PC-3 (cell line): Measurements from ENCODE around the gene LGALS3BP. TPM values are rescaled to one million over a fixed set of nuclear protein-coding genes. Genes with fewer than 3 reads are reported as not detected.

Experiments used
- ATAC-seq: fragments of 200-7000 bp; cut with Tn5 transposase; 2 replicates; pipeline ENCODE4 v1.9.1; 2020; ENCODE audit warnings: mild to moderate bottlenecking, moderate library complexity
- BruUV-seq: library from RNA; stranded (reverse); fragments of 400-500 nt; replicated peaks from 2 replicates; lab custom pipeline; 2021; lab: Mats Ljungman, UMichigan
- CTCF ChIA-PET: fragments of 300-600 bp; sonication (Branson Sonifier 250); formaldehyde crosslinking; loops from one replicate; lab custom pipeline; 2022; ENCODE audit warnings: antibody characterized with exemption; lab: Charles Lee
- POLR2A ChIA-PET: fragments of 300-600 bp; sonication (Branson Sonifier 250); formaldehyde crosslinking; loops from one replicate; lab custom pipeline; 2022; ENCODE audit warnings: antibody characterized with exemption; ENCODE audit not compliant: unreplicated experiment; lab: Charles Lee
- DNase-seq: peaks from one replicate; pipeline ENCODE4 v3.0.0-alpha.2; 2015
- H2AFZ ChIP-seq: fragments of 300-600 bp; sonication (generic); 2 replicates; pipeline ENCODE4 v1.6.0; 2016; ENCODE audit warnings: antibody characterized with exemption, low read length
- H3F3A ChIP-seq: fragments of 300-600 bp; sonication (generic); one replicate; pipeline ENCODE4 v1.6.0; 2017; ENCODE audit warnings: antibody characterized with exemption, low read length, control low read depth, mild to moderate bottlenecking; ENCODE audit not compliant: unreplicated experiment
- H3K27ac ChIP-seq: fragments of 300-600 bp; sonication (generic); 2 replicates; pipeline ENCODE4 v1.5.1; 2016; ENCODE audit warnings: mild to moderate bottlenecking, low read length
- H3K27me3 ChIP-seq: fragments of 300-600 bp; sonication (generic); 2 replicates; pipeline ENCODE4 v1.6.1; 2016; ENCODE audit warnings: low read length, mixed read lengths
- H3K36me3 ChIP-seq: fragments of 300-600 bp; sonication (generic); 2 replicates; pipeline ENCODE4 v1.6.1; 2016; ENCODE audit warnings: low read depth, mixed run types, low read length, mixed read lengths
- H3K4me1 ChIP-seq: fragments of 300-600 bp; sonication (generic); 2 replicates; pipeline ENCODE4 v1.5.1; 2016; ENCODE audit warnings: low read length; ENCODE audit not compliant: insufficient read depth
- H3K4me2 ChIP-seq: fragments of 300-600 bp; sonication (generic); 2 replicates; pipeline ENCODE4 v1.6.0; 2016; ENCODE audit warnings: low read length
- H3K4me3 ChIP-seq: fragments of 300-600 bp; sonication (generic); 2 replicates; pipeline ENCODE4 v1.5.1; 2016; ENCODE audit warnings: mild to moderate bottlenecking, low read length, mixed read lengths
- H3K79me2 ChIP-seq: fragments of 300-600 bp; sonication (generic); 2 replicates; pipeline ENCODE4 v1.6.1; 2017; ENCODE audit warnings: low read length, mixed read lengths
- H3K9ac ChIP-seq: fragments of 300-600 bp; sonication (generic); 2 replicates; pipeline ENCODE4 v1.6.0; 2016; ENCODE audit warnings: mild to moderate bottlenecking, low read length
- H3K9me2 ChIP-seq: fragments of 300-600 bp; sonication (generic); replicated peaks from 2 replicates; pipeline ENCODE4 v1.6.1; 2016; ENCODE audit warnings: mixed run types, low read length, mixed read lengths
- H3K9me3 ChIP-seq: fragments of 300-600 bp; sonication (generic); 2 replicates; pipeline ENCODE4 v1.6.1; 2016; ENCODE audit warnings: low read length, mixed read lengths
- H4K20me1 ChIP-seq: fragments of 300-600 bp; sonication (generic); 2 replicates; pipeline ENCODE4 v1.6.1; 2016; ENCODE audit warnings: low read length, mixed read lengths
- EZH2 ChIP-seq: fragments of 300-600 bp; sonication (generic); IDR thresholded peaks from one replicate; pipeline ENCODE4 v1.6.1; 2017; ENCODE audit warnings: antibody characterized with exemption, mild to moderate bottlenecking, low read length; ENCODE audit not compliant: unreplicated experiment
- EZH2phosphoT487 ChIP-seq: fragments of 300-600 bp; sonication (generic); IDR thresholded peaks from 2 replicates; pipeline ENCODE4 v1.6.1; 2018; ENCODE audit warnings: mild to moderate bottlenecking, antibody characterized with exemption, low read length, borderline replicate concordance
- intact Hi-C: fragments of 100-400 bp; cut with micrococcal nuclease; formaldehyde crosslinking; loops from 2 replicates; pipeline ENCODE4 v1.9.0; 2023
- total RNA-seq: library from RNA; depleted of rRNA; stranded (reverse); fragments of >200 nt; gene quantifications from 2 replicates; pipeline ENCODE4 v1.2.3, GENCODE V29; 2014
- TF ChIP-seq, protein P1 (sequence below): fragments of 300-600 bp; sonication (generic); conservative IDR thresholded peaks from 2 replicates; pipeline ENCODE4 v1.5.1; 2017; ENCODE audit warnings: antibody characterized with exemption, low read depth, mild to moderate bottlenecking, low read length

LGALS3BP gene
- total RNA-seq, 1 experiment from 2014 or later, result 72.4 TPM

DNA sequence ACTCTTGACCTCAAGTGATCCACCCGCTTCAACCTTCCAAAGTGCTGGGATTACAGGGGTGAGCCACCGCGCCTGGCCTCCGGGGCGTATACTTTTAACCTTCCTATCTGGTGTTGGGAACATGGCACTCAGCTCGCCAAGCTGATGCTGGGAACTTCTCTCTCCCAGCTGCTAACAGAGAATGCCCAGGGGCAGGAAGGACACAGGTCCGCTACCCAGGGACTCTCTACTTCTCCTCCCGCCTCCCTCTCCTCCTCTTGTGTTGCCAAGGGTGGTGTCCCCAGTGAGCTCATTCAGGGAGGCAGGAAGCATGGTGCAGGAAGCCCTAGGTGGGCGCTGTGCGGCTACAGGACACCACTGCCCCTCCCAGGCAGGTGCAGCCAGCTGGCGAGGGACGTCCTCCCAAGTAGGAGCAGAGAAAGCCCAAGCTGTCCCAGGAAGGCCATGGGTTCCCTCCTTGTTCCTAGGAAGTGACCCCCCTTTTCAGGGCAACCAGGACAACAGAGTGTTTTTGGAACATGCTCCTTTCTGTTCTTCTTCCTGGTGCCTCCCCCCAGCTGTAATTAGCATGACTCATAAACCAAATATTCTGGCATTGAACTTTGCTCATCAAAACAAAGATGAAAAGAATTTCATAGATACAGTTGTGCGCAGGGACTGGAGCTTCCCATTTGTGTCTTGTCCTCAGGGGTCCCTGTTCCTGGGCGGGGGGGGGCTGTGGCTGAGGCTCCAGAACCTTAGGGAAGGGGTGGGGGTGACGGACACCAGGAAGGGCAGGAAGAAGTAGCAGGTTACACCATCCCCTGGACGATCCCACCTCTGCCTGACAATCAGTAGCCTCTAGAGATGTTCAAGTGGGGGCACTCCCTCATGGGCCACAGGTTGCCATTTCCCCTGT, 46.9 kb upstream of the LGALS3BP start:
- no TSS peak for BruUV-seq
- no peaks in the 10 kb centered on the region for H3K27me3 ChIP-seq
- H3K4me2 ChIP-seq, result peak overlapping the region; percentile 81
- POLR2A ChIA-PET, result interaction anchor here (0.6 to 1.4 kb wide), 5 partner anchors 10 to 919 kb away, joined by 3 to 25 read pairs (median 7); no protein-coding TSS in a partner anchor
- no peaks in the 10 kb centered on the region for H3K9me2 ChIP-seq
- peak overlapping the region; percentile 56 for H3K9ac ChIP-seq
- no peaks in the 10 kb centered on the region for H3K36me3 ChIP-seq
- peaks cover 45% of the 10 kb centered on the region for H3K4me1 ChIP-seq
- ATAC-seq, result peak; percentile 61
- H3K9me3 ChIP-seq, result no peaks in the 10 kb centered on the region
- TF ChIP-seq, protein P1, sequence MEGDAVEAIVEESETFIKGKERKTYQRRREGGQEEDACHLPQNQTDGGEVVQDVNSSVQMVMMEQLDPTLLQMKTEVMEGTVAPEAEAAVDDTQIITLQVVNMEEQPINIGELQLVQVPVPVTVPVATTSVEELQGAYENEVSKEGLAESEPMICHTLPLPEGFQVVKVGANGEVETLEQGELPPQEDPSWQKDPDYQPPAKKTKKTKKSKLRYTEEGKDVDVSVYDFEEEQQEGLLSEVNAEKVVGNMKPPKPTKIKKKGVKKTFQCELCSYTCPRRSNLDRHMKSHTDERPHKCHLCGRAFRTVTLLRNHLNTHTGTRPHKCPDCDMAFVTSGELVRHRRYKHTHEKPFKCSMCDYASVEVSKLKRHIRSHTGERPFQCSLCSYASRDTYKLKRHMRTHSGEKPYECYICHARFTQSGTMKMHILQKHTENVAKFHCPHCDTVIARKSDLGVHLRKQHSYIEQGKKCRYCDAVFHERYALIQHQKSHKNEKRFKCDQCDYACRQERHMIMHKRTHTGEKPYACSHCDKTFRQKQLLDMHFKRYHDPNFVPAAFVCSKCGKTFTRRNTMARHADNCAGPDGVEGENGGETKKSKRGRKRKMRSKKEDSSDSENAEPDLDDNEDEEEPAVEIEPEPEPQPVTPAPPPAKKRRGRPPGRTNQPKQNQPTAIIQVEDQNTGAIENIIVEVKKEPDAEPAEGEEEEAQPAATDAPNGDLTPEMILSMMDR, result peak; percentile 34; the same call in 1 of the 2 replicates
- no peak for TF ChIP-seq EZH2phosphoT487
- peak overlapping the region; percentile 56 for H3K4me3 ChIP-seq
- intact Hi-C loops, result loop anchor here (1.0 kb wide), 1 partner anchor 10 kb away; no protein-coding TSS in a partner anchor
- no peaks in the 10 kb centered on the region for H3F3A ChIP-seq
- H2AFZ ChIP-seq, result peak overlapping the region; percentile 58
- no peaks in the 10 kb centered on the region for H3K79me2 ChIP-seq
- peak overlapping the region; percentile 85 for H3K27ac ChIP-seq
- CTCF ChIA-PET, result interaction anchor here (0.5 to 2.5 kb wide), 6 partner anchors 10 to 19 kb away, joined by 4 to 32 read pairs (median 12); no protein-coding TSS in a partner anchor
- peak; percentile 95 for DNase-seq
- H4K20me1 ChIP-seq, result no peaks in the 10 kb centered on the region

DNA sequence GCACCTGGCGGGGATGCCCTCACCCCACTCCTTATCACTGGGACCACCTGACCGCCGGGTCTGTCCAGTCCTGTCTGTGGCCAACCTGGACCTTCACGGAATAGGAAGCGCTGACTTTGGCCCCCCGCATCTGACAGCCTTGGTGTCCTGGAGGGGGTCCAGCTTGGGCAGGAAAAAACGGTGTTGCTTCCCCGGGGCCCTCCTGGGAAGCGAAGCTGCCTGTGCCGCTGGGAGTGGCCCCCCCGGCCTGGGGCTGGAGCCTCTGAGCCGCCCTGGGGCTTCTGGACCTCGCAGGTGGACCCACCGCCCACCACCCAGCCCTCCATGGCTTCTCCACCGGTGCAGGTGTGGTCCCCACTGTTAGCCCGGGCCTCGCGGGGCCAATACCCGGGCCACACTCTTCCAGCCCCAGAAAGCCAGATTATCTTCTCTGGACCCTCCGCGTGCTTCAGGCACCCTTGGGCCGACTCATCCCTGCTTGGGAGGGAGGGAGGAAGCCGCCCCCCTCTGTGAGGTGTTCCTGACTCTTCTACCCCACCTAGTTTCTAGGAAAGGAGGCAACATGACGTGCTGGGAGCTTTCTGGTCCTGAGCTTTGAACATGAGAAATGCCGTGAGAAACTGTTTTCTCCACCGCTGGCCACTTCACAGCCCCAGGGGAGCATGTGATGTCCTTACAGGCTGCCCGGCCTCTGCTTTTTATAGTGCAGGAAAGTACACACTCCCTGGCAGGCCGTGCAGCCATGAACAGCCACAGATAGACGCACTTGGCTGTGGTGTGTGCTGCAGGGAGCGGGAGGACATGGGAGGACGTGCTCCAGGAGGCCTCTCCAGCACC, 45.4 kb upstream of the LGALS3BP start:
- Histone ChIP-seq H3K4me2 (peak overlapping the region; percentile 97), H3K27me3 (no peaks in the 10 kb centered on the region), H2AFZ (peak overlapping the region; percentile 94), H3K9me2 (no peaks in the 10 kb centered on the region), H3K4me1 (peaks cover 57% of the 10 kb centered on the region), H3K36me3 (no peaks in the 10 kb centered on the region), H3K79me2 (no peaks in the 10 kb centered on the region), H4K20me1 (no peaks in the 10 kb centered on the region), H3K27ac (peak overlapping the region; percentile 51), H3F3A (no peaks in the 10 kb centered on the region), H3K9me3 (no peaks in the 10 kb centered on the region), H3K9ac (peak overlapping the region; percentile 68), H3K4me3 (peak overlapping the region; percentile 80)
- intact Hi-C loops, result no loop called here
- ATAC-seq (peak; percentile 14), DNase-seq (peak; percentile 54)
- TSS peak; percentile 71 for BruUV-seq
- no peak for TF ChIP-seq EZH2phosphoT487
- TF ChIP-seq, protein P1, result no peak
- TF ChIP-seq EZH2, result no peak
- ChIA-PET CTCF (interaction anchor here (2.5 kb wide), 1 partner anchor 21 kb away, joined by 22 read pairs; no protein-coding TSS in a partner anchor), POLR2A (interaction anchor here (1.0 kb wide), 1 partner anchor 29 kb away, joined by 8 read pairs; no protein-coding TSS in a partner anchor)
